Measurements from ENCODE around the gene LEFTY1.

DNA sequence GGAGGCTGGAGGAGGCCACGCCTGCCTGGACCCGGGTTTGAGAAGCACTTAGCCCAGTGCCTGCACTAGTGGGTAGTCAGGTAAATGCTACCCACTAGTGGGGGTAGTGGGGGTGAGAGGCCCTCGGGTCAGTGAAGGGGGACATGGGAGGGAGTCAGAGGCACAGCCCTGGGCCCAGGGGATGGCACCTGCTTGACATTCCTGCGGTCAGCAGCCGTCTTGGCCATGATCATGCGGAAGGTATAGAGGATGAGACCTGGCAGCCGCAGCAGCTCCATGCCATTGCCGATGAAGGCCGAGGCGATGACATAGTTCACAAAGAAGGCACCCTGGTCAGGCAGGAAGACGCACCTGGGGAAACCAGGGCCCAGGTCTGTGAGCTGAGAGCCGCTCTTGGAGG lies 35.5 kb downstream of the LEFTY1 start:
- TF ChIP-seq CTCF (IDR thresholded peaks at IDR 0.05) (no peak), EP300 (IDR thresholded peaks at IDR 0.05) (no peak)

All from gastroesophageal sphincter (tissue), 3 donors.